Neuron (in vitro differentiated cells): ENCODE data around the gene GMPPA.

ENCODE experiments used
- H2AFZ ChIP-seq: one replicate; pipeline ENCODE4 v1.6.1; 2013; ENCODE audit warnings: low read depth, mild to moderate bottlenecking, inconsistent platforms, low read length, moderate library complexity
- H3K27me3 ChIP-seq: one replicate; pipeline ENCODE4 v1.6.1; 2013; ENCODE audit warnings: low read length; ENCODE audit not compliant: insufficient read depth
- H3K36me3 ChIP-seq: one replicate; pipeline ENCODE4 v1.6.1; 2013; ENCODE audit warnings: low read length; ENCODE audit not compliant: insufficient read depth
- H3K4me1 ChIP-seq: one replicate; pipeline ENCODE4 v1.6.1; 2013; ENCODE audit warnings: low read length; ENCODE audit not compliant: insufficient read depth
- H3K4me3 ChIP-seq: 2 replicates; pipeline ENCODE4 v1.5.1; 2013; ENCODE audit warnings: mild to moderate bottlenecking, low read length, moderate library complexity
- H3K9me3 ChIP-seq: one replicate; pipeline ENCODE4 v1.6.1; 2013; ENCODE audit warnings: low read length

The GMPPA gene

DNA sequence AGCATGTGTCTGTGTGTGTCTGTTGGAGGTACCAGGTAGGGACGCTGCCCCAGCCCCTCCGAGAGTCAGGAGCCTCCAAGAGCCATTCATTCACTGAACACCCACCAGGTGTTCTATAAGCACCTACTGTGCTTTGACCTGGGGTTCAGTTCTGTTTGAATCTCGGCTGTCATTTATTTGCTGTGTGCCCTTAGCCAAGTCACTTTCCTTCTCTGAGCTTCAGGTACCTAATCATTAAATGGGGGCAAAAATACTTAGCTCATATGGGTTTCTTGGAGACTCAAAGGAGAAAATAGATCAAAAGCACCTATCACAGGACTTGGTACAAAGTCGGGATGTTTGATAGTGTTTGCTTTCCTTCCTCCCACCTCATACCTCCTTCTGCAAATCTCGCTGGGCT, 28.8 kb downstream of the GMPPA start:
- Histone ChIP-seq H3K9me3 (no peaks in the 10 kb centered on the region), H3K4me1 (peaks cover 36% of the 10 kb centered on the region), H3K36me3 (no peaks in the 10 kb centered on the region), H3K4me3 (no peak overlapping the region), H2AFZ (no peak overlapping the region), H3K27me3 (peaks cover 34% of the 10 kb centered on the region)

DNA sequence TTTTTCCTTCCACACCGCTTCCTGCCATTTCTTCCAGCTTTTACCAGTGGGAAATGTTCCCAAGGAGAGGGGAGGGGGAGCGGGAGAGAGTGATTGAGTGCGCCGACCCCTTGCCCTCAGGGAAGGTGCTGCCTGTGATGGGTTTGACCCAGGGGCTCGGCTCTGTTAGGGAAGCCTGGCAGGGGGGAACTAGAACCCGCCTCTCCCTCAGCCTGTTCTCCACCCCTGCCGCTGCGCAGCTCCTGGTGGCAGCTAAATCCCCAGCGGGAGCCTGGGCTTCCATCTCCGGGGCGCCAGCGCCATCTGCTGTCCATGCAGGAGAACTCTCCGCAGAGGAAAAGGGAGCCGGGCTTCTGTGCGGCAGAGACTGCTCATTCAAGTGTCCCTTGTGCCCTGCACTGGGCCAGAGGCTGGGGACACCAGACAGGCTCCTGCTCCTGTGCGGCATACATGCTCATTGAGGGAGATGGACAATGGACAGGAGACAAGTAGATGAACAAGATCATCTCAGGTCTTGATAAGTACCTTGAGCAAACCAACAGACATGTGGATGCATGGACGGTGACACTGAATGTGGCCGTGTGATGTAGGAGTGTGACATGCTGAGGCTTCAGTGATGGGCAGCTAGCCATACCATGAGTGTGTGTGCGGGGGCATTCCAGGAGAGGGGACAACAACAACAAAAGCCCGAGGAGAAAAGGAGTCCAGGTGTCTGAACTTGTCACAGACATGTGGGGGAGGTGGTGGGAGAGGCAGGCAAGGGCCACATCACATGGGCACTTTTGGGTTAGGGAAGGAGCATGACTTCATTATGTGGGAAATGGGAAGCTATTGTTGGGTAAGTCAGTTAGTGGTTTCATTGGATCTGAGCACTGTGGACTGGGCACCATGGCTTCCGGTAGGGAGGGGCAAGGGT, 31.6 kb downstream of the GMPPA start:
- H2AFZ ChIP-seq = no peak overlapping the region
- no peaks in the 10 kb centered on the region for H3K36me3 ChIP-seq
- peaks cover 28% of the 10 kb centered on the region for H3K4me1 ChIP-seq
- H3K4me3 ChIP-seq = no peak overlapping the region
- no peaks in the 10 kb centered on the region for H3K9me3 ChIP-seq
- H3K27me3 ChIP-seq = peaks cover 35% of the 10 kb centered on the region

DNA sequence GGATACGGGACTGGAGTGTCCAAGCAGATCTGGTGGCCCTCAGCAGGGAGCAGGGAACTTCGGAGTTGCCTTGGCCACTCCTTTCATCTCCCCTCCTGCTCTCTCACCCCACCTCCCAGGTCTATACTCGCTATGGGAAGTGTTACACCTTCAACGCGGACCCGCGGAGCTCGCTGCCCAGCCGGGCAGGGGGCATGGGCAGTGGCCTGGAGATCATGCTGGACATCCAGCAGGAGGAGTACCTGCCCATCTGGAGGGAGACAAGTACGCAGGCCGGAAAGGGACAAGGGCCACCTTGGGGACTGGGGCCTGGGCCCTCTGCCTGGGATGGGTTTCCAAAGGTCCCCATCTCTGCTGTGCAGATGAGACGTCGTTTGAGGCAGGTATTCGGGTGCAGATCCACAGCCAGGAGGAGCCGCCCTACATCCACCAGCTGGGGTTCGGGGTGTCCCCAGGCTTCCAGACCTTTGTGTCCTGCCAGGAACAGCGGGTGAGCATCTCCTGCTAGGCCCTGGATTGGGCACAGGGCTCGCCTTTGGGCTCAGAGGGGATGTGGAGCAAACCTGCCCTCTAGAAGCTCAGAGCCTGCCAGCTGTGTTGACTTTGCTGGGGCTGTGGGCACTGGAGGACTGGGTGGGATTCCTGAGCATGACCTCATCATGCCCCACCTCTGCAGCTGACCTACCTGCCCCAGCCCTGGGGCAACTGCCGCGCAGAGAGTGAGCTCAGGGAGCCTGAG, 33.1 kb downstream of the GMPPA start:
- H3K4me1 ChIP-seq = peaks cover 13% of the 10 kb centered on the region
- H3K4me3 ChIP-seq = no peak overlapping the region
- H3K36me3 ChIP-seq = no peaks in the 10 kb centered on the region
- no peak overlapping the region for H2AFZ ChIP-seq
- H3K27me3 ChIP-seq = peaks cover 35% of the 10 kb centered on the region
- H3K9me3 ChIP-seq = no peaks in the 10 kb centered on the region

DNA sequence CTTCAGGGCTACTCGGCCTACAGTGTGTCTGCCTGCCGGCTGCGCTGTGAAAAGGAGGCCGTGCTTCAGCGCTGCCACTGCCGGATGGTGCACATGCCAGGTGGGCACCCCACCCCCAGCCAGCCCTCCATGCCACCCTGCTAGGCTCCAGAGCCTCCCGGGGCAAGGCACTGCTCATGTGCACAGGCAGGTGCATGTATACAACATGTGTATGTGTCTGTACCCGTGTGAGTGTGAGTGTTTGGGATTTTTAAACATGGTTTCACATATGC, 33.6 kb downstream of the GMPPA start:
- Histone ChIP-seq H3K4me1 (peaks cover 8% of the 10 kb centered on the region), H2AFZ (no peak overlapping the region), H3K27me3 (peaks cover 35% of the 10 kb centered on the region), H3K9me3 (no peaks in the 10 kb centered on the region), H3K4me3 (no peak overlapping the region), H3K36me3 (no peaks in the 10 kb centered on the region)

DNA sequence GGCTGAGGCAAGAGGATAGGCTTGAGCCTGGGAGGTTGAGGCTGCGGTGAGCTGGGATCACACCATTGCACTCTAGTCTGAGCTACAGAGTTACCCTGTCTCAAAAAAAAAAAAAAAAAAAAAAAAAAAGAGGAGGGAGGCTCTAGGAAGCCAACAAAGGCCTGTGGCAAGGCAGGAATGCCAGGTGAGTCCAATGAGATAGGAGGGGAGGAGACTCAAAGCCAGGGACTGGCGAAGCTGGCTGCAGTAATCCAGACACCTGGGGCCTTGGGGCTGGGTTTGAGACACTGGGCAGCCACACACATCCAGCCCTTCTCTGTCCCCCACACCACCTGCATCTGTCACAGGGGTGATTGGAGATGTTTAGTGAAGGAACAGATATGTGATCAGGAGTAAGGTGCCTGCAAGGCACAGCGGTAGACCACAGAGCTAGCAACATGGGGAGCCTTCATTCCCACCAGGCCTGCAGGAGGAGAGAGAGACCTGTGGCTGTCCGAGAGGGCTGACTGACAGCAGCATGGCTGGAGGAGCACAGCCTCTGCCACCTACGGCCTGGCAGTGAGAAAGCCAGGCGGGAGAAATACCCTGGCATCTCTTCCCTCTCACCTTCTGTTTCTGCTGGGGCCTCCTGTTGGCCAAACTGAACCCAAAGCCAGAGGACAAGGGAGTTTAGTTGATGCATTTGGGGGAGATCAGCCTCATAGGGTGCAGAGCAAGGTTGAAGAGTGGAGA, 35.4 kb downstream of the GMPPA start:
- Histone ChIP-seq H3K27me3 (peaks cover 29% of the 10 kb centered on the region), H3K4me1 (peaks cover 15% of the 10 kb centered on the region), H3K4me3 (no peak overlapping the region), H3K9me3 (no peaks in the 10 kb centered on the region), H2AFZ (no peak overlapping the region), H3K36me3 (no peaks in the 10 kb centered on the region)

DNA sequence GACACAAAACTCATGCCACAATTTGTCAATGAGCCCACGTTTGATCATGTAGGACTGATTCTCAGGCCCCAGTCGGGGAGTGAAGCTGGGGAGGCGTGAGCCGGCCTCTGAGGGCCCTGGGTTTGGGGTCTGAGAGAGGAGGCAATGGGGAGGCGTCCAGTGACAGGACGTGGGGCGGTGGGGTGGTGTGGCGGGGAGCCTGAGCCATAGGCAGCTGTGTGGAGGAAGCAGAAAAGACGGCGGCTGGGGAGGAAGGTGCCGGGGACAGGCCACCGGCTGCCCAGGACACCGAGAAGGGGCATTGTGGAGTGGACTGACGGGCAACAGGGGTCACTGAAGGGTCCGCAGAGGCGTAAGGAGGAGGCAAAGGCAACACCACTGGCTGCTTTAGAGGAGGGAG, 37.7 kb downstream of the GMPPA start:
- Histone ChIP-seq H3K4me3 (no peak overlapping the region), H3K9me3 (no peaks in the 10 kb centered on the region), H2AFZ (no peak overlapping the region), H3K27me3 (peaks cover 22% of the 10 kb centered on the region), H3K36me3 (peaks cover 16% of the 10 kb centered on the region), H3K4me1 (peaks cover 10% of the 10 kb centered on the region)

DNA sequence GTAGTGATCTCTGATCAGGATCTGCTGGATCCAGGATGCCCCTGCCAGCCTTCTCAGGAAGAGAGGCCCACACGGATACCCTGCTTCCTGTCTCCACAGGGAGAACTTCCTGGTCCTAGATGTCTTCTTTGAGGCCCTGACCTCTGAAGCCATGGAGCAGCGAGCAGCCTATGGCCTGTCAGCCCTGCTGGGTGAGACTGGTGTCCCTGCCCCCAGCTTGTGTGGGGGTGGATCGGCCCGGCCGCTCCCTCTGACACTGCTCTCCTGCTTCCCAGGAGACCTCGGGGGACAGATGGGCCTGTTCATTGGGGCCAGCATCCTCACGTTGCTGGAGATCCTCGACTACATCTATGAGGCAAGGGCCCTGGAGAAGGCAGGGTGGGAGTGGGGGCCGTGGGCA, 38.3 kb downstream of the GMPPA start:
- Histone ChIP-seq H3K4me1 (peaks cover 10% of the 10 kb centered on the region), H3K9me3 (no peaks in the 10 kb centered on the region), H3K4me3 (no peak overlapping the region), H2AFZ (no peak overlapping the region), H3K36me3 (peaks cover 17% of the 10 kb centered on the region), H3K27me3 (peaks cover 17% of the 10 kb centered on the region)

DNA sequence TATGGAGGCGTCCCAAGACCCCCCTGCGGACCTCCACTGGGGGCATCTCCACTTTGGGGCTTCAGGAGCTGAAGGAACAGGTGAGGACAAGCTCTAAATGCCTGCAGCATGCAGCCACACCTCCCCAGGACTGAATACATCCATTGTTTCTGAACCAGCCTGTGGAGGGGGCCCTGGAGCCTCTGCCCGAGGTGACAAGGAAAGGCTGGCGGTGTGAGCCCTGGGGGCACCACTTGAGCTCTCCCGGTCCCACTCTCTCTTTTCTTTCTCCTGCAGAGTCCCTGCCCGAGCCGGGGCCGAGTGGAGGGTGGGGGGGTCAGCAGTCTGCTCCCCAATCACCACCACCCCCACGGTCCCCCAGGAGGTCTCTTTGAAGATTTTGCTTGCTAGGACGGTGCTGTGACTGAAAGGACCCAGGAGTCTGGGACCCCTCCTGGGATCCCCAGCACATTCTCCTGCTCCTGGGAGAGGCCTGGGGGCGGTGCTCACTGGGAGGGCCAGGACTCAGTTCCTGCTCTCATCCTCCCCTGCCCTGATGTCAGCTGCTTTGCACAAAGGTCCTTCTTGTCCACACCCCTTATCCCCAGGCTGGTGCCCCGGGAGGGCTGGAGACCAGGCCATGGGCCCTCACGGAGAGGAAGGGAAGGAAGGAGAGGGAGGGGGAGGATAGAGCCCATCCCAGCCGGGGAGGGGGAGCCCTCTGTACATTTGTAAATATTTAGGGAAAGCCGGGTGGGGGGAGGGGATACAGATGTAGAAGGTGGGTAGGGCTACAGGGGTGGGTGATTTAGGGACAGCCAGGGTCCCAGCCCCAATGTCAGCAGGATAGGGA, 39.2 kb downstream of the GMPPA start:
- H3K9me3 ChIP-seq = no peaks in the 10 kb centered on the region
- no peak overlapping the region for H3K4me3 ChIP-seq
- peaks cover 15% of the 10 kb centered on the region for H3K4me1 ChIP-seq

DNA sequence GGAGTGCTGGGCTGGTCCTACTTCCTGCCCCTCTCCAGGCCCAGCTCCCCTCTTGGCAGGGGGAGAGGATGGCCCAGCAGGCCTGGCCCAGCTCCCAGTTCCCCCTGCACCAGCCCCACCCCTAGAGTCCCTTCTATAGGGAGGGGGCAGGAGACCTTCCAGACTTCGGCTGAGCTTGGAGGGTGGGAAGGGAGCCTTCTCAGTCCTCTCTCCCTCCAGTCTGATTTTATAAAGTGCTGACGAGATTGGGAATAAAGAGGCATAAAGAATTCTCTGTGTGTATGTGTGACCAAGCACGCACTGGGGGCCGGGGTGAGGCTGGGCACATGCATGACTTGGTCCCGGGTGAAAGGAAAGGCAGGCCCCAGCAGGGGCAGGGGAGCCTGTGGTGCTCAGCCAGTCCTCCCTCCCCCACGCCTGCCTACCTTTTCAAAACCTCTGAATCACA, 39.8 kb downstream of the GMPPA start:
- Histone ChIP-seq H3K36me3 (peaks cover 17% of the 10 kb centered on the region), H3K4me1 (peaks cover 16% of the 10 kb centered on the region), H3K27me3 (peaks cover 5% of the 10 kb centered on the region), H3K4me3 (no peak overlapping the region), H3K9me3 (no peaks in the 10 kb centered on the region), H2AFZ (no peak overlapping the region)

More for the DNA sequence above, 39.2 kb downstream of the GMPPA start:
- Histone ChIP-seq H3K36me3 (peaks cover 17% of the 10 kb centered on the region), H2AFZ (no peak overlapping the region), H3K27me3 (peaks cover 8% of the 10 kb centered on the region)

DNA sequence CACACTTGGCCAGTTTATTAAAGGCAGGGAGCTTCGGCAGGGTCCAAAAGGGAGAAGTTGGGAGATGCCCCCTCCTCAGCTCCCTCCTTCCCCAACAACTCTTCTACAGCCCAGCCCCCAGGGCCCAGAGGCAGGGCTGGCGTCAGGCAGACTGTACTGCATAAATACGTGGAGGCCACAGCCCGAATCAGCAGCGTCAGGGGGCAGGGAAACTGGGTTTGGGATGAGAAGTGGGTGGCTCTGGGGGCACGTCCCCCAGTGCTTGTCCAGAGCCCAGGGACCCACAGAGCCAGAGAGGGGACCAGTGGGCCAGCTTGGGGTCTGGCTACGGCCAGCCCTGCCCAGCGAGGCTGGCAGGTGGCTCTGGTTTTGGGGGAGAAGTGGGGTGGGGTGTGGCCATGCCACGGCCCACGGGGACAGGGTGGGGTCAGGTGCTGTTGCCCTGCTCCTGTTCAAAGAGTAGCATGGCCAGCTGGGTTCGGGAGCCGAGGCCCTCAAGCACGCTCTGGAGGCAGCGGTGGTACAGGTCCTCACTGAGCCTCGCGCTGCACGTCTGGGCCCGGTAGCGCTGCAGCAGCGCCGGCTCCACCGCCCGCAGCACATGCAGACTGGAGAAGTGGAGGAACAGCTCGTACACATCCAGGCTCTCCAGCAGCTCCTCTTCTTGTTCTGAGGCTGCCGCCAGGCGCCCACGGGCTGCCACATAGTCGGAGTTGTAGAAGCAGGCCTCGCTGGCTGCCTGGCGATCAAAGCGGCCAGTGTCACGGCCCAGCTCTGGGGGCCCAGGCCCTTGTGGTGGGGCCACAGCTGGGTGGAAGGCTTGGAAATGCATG, 40.5 kb downstream of the GMPPA start:
- H3K9me3 ChIP-seq = no peaks in the 10 kb centered on the region
- H3K36me3 ChIP-seq = peaks cover 17% of the 10 kb centered on the region
- H3K4me1 ChIP-seq = peaks cover 16% of the 10 kb centered on the region
- H3K4me3 ChIP-seq = no peak overlapping the region
- H3K27me3 ChIP-seq = peaks cover 4% of the 10 kb centered on the region
- H2AFZ ChIP-seq = no peak overlapping the region

DNA sequence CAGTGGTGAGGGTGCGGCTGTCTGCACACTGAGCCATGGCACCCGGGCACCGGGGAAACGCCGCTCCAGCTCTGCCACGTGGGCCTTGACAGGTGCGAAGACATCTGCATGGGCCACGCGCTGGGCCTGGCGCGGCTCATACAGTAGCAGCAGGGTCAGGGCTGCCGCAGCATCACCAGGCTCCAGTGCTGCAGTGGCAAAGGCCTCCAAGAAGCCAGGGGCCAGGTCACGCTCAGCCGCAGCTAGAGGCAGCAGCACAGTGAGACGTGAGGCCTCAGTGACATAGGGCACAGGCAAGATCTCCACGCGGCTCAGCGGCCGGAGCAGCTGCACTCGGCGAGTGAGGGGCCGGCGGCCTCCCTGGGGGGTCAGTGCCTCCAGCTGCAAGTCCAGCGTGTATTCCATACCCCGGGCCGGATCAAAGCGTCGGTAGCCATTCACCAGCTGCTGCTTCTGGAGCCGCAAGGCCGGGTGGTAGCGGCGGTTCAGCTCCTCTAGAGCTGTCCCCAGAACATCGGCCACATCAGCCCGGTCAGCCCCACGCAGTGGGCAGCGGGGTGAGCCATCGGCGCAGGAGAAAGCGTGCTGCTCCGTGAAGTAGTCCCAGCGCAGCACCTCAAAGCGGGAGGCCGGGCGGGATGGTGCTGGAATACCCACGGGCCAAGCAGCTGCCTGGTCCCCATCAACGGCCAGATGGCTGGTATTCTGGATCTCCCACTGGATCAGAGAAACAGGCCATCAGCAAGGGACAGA, 41.4 kb downstream of the GMPPA start:
- no peaks in the 10 kb centered on the region for H3K27me3 ChIP-seq
- H3K9me3 ChIP-seq = no peaks in the 10 kb centered on the region
- H3K36me3 ChIP-seq = peaks cover 17% of the 10 kb centered on the region
- H2AFZ ChIP-seq = no peak overlapping the region
- H3K4me1 ChIP-seq = peaks cover 24% of the 10 kb centered on the region
- H3K4me3 ChIP-seq = no peak overlapping the region
